ENCODE data around the gene CHST13. TPM values are rescaled to one million over a fixed set of nuclear protein-coding genes. Genes with fewer than 3 reads are reported as not detected.

Gene CHST13
- total RNA-seq, 1 experiment from 2014 or later, result not detected

DNA sequence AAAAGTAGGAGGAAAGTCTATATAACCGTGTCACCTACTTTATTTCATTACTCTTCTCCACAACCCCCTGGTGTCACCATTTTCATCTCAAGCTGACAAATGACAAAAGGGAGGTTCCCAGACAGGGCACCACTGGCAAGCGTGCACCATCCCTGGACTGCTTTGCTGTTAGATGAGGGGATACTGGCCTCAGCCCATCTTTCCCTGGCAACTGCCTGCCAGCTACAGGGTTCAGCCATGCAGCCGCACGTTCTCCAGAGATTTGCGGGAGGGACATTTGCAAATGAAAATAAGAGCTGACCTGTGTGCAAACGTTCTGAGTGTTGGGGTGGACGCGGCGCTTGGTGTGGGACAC lies 7.0 kb upstream of the CHST13 start:
- no peaks in the 10 kb centered on the region for H3K27me3 Mint-ChIP-seq (ENCODE audit: insufficient read depth, unreplicated experiment)
- no peaks in the 10 kb centered on the region for H3K36me3 Mint-ChIP-seq (ENCODE audit: insufficient read depth, unreplicated experiment)
- no peaks in the 10 kb centered on the region for H3K4me1 Mint-ChIP-seq (ENCODE audit: insufficient read depth, unreplicated experiment)
- no peak overlapping the region for H3K4me3 Mint-ChIP-seq (ENCODE audit: unreplicated experiment)
- no peak for DNase-seq (ENCODE audit: unreplicated experiment)
- TF ChIP-seq, protein P1, sequence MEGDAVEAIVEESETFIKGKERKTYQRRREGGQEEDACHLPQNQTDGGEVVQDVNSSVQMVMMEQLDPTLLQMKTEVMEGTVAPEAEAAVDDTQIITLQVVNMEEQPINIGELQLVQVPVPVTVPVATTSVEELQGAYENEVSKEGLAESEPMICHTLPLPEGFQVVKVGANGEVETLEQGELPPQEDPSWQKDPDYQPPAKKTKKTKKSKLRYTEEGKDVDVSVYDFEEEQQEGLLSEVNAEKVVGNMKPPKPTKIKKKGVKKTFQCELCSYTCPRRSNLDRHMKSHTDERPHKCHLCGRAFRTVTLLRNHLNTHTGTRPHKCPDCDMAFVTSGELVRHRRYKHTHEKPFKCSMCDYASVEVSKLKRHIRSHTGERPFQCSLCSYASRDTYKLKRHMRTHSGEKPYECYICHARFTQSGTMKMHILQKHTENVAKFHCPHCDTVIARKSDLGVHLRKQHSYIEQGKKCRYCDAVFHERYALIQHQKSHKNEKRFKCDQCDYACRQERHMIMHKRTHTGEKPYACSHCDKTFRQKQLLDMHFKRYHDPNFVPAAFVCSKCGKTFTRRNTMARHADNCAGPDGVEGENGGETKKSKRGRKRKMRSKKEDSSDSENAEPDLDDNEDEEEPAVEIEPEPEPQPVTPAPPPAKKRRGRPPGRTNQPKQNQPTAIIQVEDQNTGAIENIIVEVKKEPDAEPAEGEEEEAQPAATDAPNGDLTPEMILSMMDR (IDR thresholded peaks at IDR 0.05; ENCODE audit: unreplicated experiment), result no peak
- H3K27ac Mint-ChIP-seq (ENCODE audit: low read depth, unreplicated experiment), result no peak overlapping the region
- intact Hi-C loops (cut with micrococcal nuclease), result no loop called here
- CTCF ChIA-PET, result interaction anchor here (0.6 to 0.8 kb wide), 2 partner anchors 1031 to 1032 kb away, joined by 3 read pairs; no protein-coding TSS in a partner anchor
- POLR2A ChIA-PET, result no interaction called here
- no TSS peak for BruUV-seq (replicated peaks)
- H3K9me3 Mint-ChIP-seq (ENCODE audit: unreplicated experiment), result no peaks in the 10 kb centered on the region

DNA sequence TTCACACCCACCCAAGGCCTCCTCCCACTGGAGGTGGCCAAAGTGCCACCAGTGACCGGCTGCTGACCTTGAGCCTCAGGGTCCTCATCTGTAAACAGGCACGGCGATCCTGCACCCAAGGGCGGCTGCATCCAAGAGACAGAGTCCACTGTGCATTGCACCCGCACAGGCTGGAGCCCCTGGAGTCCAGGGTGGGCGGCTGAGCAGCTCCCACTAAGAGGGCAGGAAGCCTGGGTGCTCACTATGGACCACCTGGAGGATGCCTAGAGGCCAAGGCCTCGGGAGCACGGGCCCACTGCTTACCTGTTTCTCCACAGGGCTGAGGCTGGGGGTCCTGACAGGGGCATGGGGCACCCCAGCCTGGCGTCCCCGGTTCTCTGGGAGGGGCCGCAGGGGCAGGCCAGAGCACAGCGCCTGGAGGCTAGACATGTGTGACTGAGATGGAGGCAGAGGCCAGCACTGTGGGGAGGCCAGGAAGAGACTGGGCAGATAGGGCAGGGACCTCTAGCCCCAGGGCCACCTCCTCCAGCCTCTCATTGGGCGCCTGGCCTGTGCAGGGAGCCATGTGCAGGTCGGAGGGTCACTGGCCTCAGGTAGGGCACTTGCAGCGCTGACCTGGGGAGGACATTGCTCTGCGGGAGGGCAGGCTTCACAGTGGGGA lies 6.5 kb upstream of the CHST13 start, which contains the start of gene UROC1:
TSS of gene UROC1 (minus strand) at position 483 of the 661 bp plus-strand sequence. CDS start at position 429, 54 bp downstream.
- intact Hi-C loops (cut with micrococcal nuclease), result no loop called here

DNA sequence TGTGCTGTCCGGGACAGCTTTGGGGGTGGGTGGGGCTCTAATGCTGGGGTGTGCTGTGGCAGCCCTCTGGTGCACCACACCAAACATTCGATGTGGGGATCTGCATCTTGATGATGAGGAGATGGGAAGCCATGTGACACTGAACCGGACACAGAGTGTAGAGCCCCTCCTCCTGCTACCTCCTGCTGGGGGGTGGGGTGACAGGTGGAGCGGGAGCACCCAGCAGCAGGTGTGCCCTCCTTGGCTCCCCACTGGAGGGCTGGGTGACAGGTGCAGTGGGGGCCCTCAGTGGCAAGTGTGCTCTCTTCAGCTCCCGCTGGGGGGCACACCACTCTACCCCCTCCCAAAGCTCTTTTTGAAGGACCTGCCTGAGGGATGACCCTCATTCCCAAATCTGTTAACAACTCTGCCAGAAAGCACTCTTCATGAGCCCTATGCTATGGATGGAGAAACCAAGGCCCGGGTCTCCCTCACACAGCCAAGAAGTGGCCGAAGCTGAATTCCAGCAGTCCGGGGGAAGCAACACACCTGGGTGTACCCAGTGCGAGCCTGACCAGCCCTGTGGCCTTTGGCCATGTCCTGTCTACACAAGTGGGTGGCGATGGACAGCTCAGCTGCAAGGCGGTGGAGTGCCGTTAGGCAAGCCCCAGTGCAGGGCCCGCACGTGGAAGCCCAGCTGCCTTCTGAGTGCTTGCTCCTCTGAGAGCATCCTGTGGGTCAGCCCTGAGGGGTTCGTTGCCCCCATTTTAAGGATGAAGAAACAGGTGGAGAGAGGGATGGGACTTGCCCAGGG lies 5.8 kb upstream of the CHST13 start:
- BruUV-seq (replicated peaks), result no TSS peak
- TF ChIP-seq, protein P1 (IDR thresholded peaks at IDR 0.05; ENCODE audit: unreplicated experiment), result no peak
- no peaks in the 10 kb centered on the region for H3K4me1 Mint-ChIP-seq (ENCODE audit: insufficient read depth, unreplicated experiment)
- ChIA-PET POLR2A (interaction anchor here (1.3 kb wide), 1 partner anchor 1030 kb away, joined by 3 read pairs; no protein-coding TSS in a partner anchor), CTCF (interaction anchor here (0.6 to 3.7 kb wide), 5 partner anchors 12 to 1030 kb away, joined by 3 to 23 read pairs (median 4); no protein-coding TSS in a partner anchor)
- H3K4me3 Mint-ChIP-seq (ENCODE audit: unreplicated experiment), result no peak overlapping the region
- no peaks in the 10 kb centered on the region for H3K27me3 Mint-ChIP-seq (ENCODE audit: insufficient read depth, unreplicated experiment)
- DNase-seq (ENCODE audit: unreplicated experiment), result no peak
- no peaks in the 10 kb centered on the region for H3K36me3 Mint-ChIP-seq (ENCODE audit: insufficient read depth, unreplicated experiment)
- no peaks in the 10 kb centered on the region for H3K9me3 Mint-ChIP-seq (ENCODE audit: unreplicated experiment)
- intact Hi-C loops (cut with micrococcal nuclease), result no loop called here
- H3K27ac Mint-ChIP-seq (ENCODE audit: low read depth, unreplicated experiment), result no peak overlapping the region

More for the DNA sequence above, 6.5 kb upstream of the CHST13 start, which contains the start of gene UROC1:
- no peaks in the 10 kb centered on the region for H3K27me3 Mint-ChIP-seq (ENCODE audit: insufficient read depth, unreplicated experiment)
- no peak within 1 kb of the TSS for H3K4me3 Mint-ChIP-seq (ENCODE audit: unreplicated experiment)
- ChIA-PET CTCF (interaction anchor here (1.3 kb wide), 1 partner anchor 11 kb away, joined by 8 read pairs; no protein-coding TSS in a partner anchor), POLR2A (no interaction called here)
- H3K36me3 Mint-ChIP-seq (ENCODE audit: insufficient read depth, unreplicated experiment), result no peaks in the 10 kb centered on the region
- no peak within 1 kb of the TSS for H3K27ac Mint-ChIP-seq (ENCODE audit: low read depth, unreplicated experiment)
- DNase-seq (ENCODE audit: unreplicated experiment), result no peak
- TF ChIP-seq, protein P1 (IDR thresholded peaks at IDR 0.05; ENCODE audit: unreplicated experiment), result no peak
- no peaks in the 10 kb centered on the region for H3K9me3 Mint-ChIP-seq (ENCODE audit: unreplicated experiment)
- BruUV-seq (replicated peaks), result no TSS peak
- H3K4me1 Mint-ChIP-seq (ENCODE audit: insufficient read depth, unreplicated experiment), result no peaks in the 10 kb centered on the region

DNA sequence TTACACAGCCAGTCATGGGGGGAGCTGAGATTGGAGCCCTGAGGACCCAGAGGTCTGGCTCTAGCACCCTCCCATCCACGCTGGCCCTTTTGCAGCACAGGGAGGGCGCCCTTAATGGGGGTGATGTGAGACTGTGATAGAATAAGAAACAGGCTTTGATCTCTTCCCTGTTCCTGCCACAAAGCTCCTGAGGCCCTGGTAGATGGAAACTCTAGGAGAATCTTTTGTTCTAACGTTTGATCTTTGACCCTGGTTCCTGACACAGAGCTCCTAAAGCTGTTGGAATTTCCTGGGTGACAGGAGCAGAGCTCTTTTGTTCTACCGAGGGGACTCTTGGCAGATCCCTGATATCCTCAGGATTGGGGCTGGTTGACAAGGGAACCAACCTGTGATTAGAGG lies 5.2 kb upstream of the CHST13 start:
- DNase-seq (ENCODE audit: unreplicated experiment), result no peak
- Mint-ChIP-seq H3K27ac (ENCODE audit: low read depth, unreplicated experiment) (no peak overlapping the region), H3K4me1 (ENCODE audit: insufficient read depth, unreplicated experiment) (no peaks in the 10 kb centered on the region), H3K27me3 (ENCODE audit: insufficient read depth, unreplicated experiment) (no peaks in the 10 kb centered on the region), H3K36me3 (ENCODE audit: insufficient read depth, unreplicated experiment) (no peaks in the 10 kb centered on the region), H3K9me3 (ENCODE audit: unreplicated experiment) (no peaks in the 10 kb centered on the region), H3K4me3 (ENCODE audit: unreplicated experiment) (no peak overlapping the region)
- TF ChIP-seq, protein P1 (IDR thresholded peaks at IDR 0.05; ENCODE audit: unreplicated experiment), result no peak
- no TSS peak for BruUV-seq (replicated peaks)
- CTCF ChIA-PET, result interaction anchor here (0.7 to 3.7 kb wide), 5 partner anchors 12 to 1029 kb away, joined by 3 to 23 read pairs (median 4); no protein-coding TSS in a partner anchor
- POLR2A ChIA-PET, result interaction anchor here (1.3 kb wide), 1 partner anchor 1029 kb away, joined by 3 read pairs; no protein-coding TSS in a partner anchor
- intact Hi-C loops (cut with micrococcal nuclease), result no loop called here

Data from MCF 10A (cell line).